Activated CD4-positive, alpha-beta memory T cell treated with anti-CD3 and anti-CD28 coated beads, Interleukin-2, amount 10 ng/mL, durations not matched to agents 7 days and 5 days (primary cell): Measurements from ENCODE around the gene SNRK. TPM values are rescaled to one million over a fixed set of nuclear protein-coding genes. Genes with fewer than 3 reads are reported as not detected.

ENCODE experiments used
- CTCF ChIA-PET: fragments of 350-600 bp; sonication (Branson Sonifier 250); formaldehyde crosslinking; loops from one replicate; lab custom pipeline; 2021; ENCODE audit warnings: antibody characterized with exemption, inconsistent platforms; lab: Charles Lee
- POLR2A ChIA-PET: fragments of 350-600 bp; sonication (Branson Sonifier 250); formaldehyde crosslinking; loops from one replicate; lab custom pipeline; 2021; ENCODE audit warnings: antibody characterized with exemption; lab: Charles Lee
- DNase-seq: peaks from one replicate; pipeline ENCODE4 v3.0.0-alpha.2; 2020
- H3K27ac Mint-ChIP-seq: one replicate; pipeline ENCODE4 v1.8.0; 2021; ENCODE audit warnings: mild to moderate bottlenecking, mixed read lengths
- H3K27me3 Mint-ChIP-seq: one replicate; pipeline ENCODE4 v1.8.0; 2021; ENCODE audit warnings: mixed read lengths
- H3K36me3 Mint-ChIP-seq: one replicate; pipeline ENCODE4 v1.8.0; 2021; ENCODE audit warnings: low read depth, mixed read lengths
- H3K4me1 Mint-ChIP-seq: one replicate; pipeline ENCODE4 v1.8.0; 2021; ENCODE audit warnings: mixed read lengths
- H3K4me3 Mint-ChIP-seq: one replicate; pipeline ENCODE4 v1.8.0; 2021; ENCODE audit warnings: mild to moderate bottlenecking, mixed read lengths
- H3K9me3 Mint-ChIP-seq: one replicate; pipeline ENCODE4 v1.8.0; 2021; ENCODE audit warnings: mixed read lengths
- total RNA-seq, 2 experiments: library from RNA; stranded (reverse); gene quantifications; one replicate each; pipeline ENCODE4 v1.2.3, GENCODE V29; 2021

The SNRK gene
- total RNA-seq, 2 experiments from 2014 or later: 71.0 to 73.1 TPM

DNA sequence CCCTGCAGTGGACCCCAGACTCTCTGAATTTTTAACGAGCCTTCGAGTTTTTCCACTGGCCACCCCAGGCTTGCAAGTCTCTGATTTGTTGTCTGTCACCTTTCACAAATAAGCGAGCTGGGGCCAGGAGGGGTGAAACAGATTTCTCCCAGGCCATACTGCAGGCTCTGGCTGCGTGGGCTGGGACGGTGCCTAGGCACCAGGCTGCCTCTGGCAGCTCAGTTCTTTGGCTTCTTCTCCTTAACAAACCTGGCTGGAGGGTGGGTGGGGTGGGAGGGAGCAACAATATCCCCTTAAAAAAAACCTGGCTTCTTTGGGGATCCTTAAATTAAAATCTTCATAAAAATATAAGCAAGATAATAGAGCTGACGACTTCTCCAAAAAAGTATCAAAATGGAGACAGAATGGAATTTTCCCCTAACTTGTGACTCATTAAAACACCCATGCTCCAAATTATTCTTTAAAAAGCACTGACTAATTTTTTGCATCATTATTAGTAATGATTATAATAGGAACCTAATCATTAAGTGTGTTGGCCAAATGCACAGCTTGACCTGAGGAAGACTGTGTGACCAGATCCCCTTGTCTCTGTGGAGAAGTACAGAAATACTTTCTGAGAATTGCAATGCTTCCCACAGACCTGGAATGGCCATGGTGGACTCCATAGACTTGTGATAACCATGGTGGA is 84.1 kb downstream of the SNRK start:
- Mint-ChIP-seq H3K27ac (no peak overlapping the region), H3K4me1 (peaks cover 4% of the 10 kb centered on the region), H3K4me3 (no peak overlapping the region), H3K9me3 (no peaks in the 10 kb centered on the region), H3K36me3 (no peaks in the 10 kb centered on the region), H3K27me3 (no peaks in the 10 kb centered on the region)
- ChIA-PET POLR2A (no interaction called here), CTCF (no interaction called here)
- no peak for DNase-seq

DNA sequence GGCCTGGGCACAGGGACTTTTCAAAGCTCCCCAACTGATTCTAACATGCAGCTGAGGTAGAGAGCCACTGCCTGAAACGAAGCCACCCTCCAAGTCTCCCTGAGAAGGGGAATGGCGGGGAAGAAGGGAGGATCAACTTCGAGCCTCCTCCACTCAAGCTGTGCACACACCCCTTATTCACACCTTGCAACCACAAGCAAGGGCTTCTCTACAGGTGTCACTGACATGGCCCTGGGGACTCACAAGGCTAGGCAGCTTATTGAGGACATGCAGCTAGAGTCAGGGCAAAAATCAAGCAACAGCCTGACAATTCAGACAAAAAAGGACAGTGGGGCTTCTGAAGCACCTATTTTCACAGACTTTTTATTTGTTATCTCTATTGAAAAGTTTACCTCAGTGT is 85.2 kb downstream of the SNRK start:
- ChIA-PET CTCF (no interaction called here), POLR2A (no interaction called here)
- DNase-seq: no peak
- no peak overlapping the region for H3K4me3 Mint-ChIP-seq
- no peaks in the 10 kb centered on the region for H3K27me3 Mint-ChIP-seq
- H3K4me1 Mint-ChIP-seq: peaks cover 4% of the 10 kb centered on the region
- no peak overlapping the region for H3K27ac Mint-ChIP-seq
- no peaks in the 10 kb centered on the region for H3K9me3 Mint-ChIP-seq
- H3K36me3 Mint-ChIP-seq: no peaks in the 10 kb centered on the region

DNA sequence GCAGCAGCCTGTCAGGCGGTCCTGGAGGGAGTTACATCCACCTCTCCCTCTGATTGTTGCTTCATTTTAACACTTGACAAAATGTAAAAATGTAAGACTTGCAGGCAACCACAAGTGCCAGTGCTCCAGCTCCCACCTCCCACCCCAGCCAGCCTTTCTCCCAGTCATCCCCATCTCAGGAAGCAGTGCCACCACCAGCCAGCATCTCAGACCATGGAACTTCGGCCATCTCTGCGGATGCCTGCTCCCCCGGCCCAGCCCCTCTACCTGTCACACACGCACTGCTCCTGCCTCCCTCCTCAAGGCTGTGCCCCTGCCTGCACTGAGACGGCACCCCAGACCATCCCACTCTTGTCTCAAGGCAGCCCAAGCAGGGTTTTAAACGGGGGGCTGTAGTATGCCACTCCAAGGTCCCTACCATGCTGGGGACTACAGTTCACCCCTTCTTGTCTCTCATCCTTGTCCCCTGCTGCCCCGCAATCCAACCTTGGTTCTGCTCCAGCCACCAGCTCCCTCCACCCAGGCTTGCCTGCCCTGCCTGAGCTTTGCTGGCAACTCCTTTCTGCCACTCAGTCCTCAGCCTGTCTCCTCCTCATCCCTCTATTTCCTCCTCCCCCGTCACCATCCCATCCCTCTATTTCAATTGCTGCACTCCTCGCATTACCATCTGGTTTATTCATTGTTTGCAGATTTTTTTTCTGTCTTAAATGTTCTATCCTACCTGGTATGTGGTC is 85.8 kb downstream of the SNRK start:
- DNase-seq: no peak
- Mint-ChIP-seq H3K4me1 (peaks cover 4% of the 10 kb centered on the region), H3K9me3 (no peaks in the 10 kb centered on the region), H3K4me3 (no peak overlapping the region), H3K27ac (no peak overlapping the region), H3K36me3 (no peaks in the 10 kb centered on the region), H3K27me3 (no peaks in the 10 kb centered on the region)
- ChIA-PET CTCF (interaction anchor here (1.5 kb wide), 1 partner anchor 148 kb away, joined by 4 read pairs; no protein-coding TSS in a partner anchor), POLR2A (no interaction called here)

DNA sequence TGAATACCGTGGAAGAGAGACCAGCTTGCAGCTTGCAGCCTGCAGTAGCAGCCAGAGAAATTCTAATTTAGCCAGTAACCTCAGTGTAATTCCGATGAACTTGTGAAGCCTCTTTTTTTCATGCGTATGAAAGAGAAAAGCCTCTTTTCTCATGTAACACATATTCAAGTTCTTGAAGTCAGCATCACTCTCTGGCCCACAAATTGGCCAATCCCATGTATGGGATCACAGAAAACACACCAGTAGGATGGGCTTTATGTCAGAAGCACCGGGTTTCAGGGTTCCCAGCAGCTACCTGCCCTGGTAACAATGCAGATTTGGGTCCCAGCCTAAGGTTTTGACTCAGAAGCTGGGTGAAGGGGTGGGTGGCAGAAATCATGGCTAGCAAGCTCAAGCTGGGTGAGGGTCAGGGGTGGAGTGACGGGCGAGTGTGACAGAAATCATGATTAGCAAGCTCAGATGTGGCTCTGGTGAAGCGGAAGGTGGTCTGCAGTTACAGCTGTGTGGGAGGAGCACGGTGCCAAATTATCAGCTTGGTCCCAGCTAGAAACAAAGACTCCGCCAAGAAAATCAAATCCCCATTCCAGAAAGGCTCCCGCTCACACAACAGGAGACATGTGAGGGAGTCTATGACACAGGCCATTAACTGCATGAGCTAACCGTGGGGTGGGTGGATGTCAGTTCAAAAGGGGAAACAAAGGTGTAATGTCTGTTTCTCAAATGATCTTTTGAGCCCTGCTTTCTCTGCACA is 86.6 kb downstream of the SNRK start:
- no peaks in the 10 kb centered on the region for H3K36me3 Mint-ChIP-seq
- POLR2A ChIA-PET: no interaction called here
- CTCF ChIA-PET: interaction anchor here (1.5 kb wide), 1 partner anchor 149 kb away, joined by 4 read pairs; no protein-coding TSS in a partner anchor

DNA sequence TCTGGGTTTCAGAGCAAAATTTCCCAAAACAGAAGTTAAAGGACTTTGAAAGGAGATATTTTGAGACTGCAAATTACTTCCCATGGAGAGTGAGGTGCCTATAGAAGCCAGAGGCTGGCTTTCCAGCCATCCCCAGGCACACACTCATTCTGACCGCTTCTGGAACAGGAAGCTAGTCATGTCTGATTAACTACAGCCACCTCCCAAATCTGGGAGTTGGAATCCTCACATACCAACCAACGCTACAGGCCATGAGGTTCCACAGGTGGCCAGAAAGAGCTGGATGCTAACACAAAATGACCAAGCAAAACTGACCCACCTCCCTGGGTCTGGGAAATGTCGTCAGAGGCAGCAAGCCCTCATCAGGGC is 87.2 kb downstream of the SNRK start:
- Mint-ChIP-seq H3K4me3 (no peak overlapping the region), H3K36me3 (no peaks in the 10 kb centered on the region), H3K4me1 (peaks cover 14% of the 10 kb centered on the region), H3K9me3 (no peaks in the 10 kb centered on the region), H3K27ac (no peak overlapping the region), H3K27me3 (no peaks in the 10 kb centered on the region)
- ChIA-PET CTCF (interaction anchor here (1.5 kb wide), 1 partner anchor 150 kb away, joined by 4 read pairs; no protein-coding TSS in a partner anchor), POLR2A (no interaction called here)
- no peak for DNase-seq

More for the DNA sequence above, 86.6 kb downstream of the SNRK start:
- Mint-ChIP-seq H3K9me3 (no peaks in the 10 kb centered on the region), H3K4me1 (peaks cover 11% of the 10 kb centered on the region), H3K27ac (no peak overlapping the region), H3K4me3 (no peak overlapping the region), H3K27me3 (no peaks in the 10 kb centered on the region)
- no peak for DNase-seq

DNA sequence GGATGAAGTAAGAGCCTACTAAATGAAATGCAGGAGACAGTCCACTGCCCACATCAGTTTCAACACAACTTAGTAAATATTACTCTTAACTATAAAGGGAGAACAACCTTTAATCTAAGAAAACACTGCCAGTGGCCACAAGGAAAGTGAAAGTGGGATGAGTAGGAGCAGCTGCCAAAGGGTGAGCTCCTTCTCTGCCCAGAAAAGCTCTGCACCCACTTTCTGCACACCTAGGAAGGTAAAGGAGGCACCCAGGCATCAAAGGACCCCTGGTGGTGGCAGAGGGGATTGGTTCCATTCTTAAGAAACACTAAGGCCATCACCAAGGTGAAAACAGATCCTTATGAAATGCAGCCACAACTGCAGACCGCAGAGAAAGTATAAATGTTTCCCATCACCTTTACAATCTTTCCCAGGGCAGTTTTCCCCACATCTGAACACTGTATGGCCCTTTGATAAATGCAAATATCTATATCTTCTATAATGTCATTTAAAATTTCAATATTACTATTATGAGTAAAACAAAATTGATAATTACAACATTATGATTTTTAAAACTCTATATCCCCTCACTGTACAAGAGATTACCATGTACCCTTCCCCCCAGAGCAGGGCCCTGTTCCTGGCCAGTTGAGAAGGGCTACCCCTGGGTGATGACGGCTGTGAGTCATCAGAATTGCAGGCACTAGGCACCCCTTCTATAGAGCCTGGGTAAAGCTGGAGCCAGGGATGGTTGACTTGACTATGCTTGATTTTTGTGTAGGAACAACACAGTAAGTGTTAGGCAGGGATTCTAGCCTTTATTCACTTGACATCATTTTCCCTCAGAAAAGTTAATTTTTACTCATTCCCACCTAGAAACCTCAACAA is 92.0 kb downstream of the SNRK start:
- DNase-seq: peak; percentile 75
- H3K27me3 Mint-ChIP-seq: no peaks in the 10 kb centered on the region
- no peak overlapping the region for H3K27ac Mint-ChIP-seq
- peaks cover 12% of the 10 kb centered on the region for H3K4me1 Mint-ChIP-seq
- peaks cover 6% of the 10 kb centered on the region for H3K36me3 Mint-ChIP-seq
- peaks cover 3% of the 10 kb centered on the region for H3K9me3 Mint-ChIP-seq
- no peak overlapping the region for H3K4me3 Mint-ChIP-seq
- ChIA-PET CTCF (interaction anchor here (0.6 to 4.5 kb wide), 16 partner anchors 11 to 416 kb away, joined by 3 to 49 read pairs (median 4); no protein-coding TSS in a partner anchor), POLR2A (interaction anchor here (0.6 to 1.0 kb wide), 5 partner anchors 11 to 217 kb away, joined by 3 to 5 read pairs (median 4); partner anchors contain the start of gene SNRK)

DNA sequence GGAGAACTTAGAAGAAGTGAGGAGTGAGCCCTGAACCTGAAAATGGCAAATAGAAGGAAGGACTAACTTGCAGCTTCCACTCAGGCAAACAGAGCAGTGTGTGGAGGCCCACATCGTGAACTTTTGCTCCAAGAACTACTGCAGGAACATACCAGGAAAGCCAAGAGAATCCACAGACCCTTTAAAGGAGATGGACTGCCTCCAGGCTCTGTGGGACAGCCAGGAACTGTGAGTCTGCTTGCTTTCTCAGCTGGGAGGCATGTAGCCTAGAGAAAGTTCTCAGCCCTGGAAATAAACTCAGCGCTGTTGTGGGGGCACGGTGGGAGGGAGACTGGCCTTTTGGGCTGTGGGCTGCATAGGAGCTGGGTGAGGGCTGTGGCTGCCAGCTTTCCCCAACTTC is 93.0 kb downstream of the SNRK start:
- POLR2A ChIA-PET: interaction anchor here (1.2 kb wide), 1 partner anchor 217 kb away, joined by 5 read pairs; no protein-coding TSS in a partner anchor
- Mint-ChIP-seq H3K9me3 (peaks cover 3% of the 10 kb centered on the region), H3K4me3 (no peak overlapping the region), H3K36me3 (peaks cover 6% of the 10 kb centered on the region), H3K4me1 (peaks cover 12% of the 10 kb centered on the region), H3K27me3 (no peaks in the 10 kb centered on the region), H3K27ac (no peak overlapping the region)
- DNase-seq: no peak
- CTCF ChIA-PET: interaction anchor here (1.1 to 4.5 kb wide), 6 partner anchors 10 to 418 kb away, joined by 3 to 49 read pairs (median 4); no protein-coding TSS in a partner anchor

DNA sequence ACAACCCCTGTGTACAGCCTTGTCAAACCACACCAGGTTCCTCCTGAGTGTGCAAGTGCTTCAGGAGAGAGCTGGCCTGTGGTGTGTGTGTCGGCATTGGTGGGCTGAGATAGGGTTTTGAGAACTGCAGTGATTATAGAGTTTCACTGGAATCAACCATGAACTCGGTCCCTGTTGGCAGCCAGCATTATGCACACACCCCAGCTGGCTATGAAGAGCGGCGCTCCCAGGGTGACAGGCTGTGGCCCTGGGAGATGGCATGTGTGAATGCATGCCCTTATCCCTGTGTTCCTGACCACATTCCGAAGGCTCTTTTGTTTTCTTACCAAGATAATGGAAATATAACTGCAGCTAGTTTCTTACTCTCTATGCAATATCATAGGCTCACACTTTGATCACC is 101.8 kb downstream of the SNRK start:
- Mint-ChIP-seq H3K27me3 (peaks cover 2% of the 10 kb centered on the region), H3K4me1 (peaks cover 45% of the 10 kb centered on the region), H3K36me3 (peaks cover 5% of the 10 kb centered on the region), H3K27ac (peak overlapping the region; percentile 94), H3K4me3 (no peak overlapping the region), H3K9me3 (peaks cover 4% of the 10 kb centered on the region)
- no peak for DNase-seq
- CTCF ChIA-PET: interaction anchor here (1.5 to 1.8 kb wide), 4 partner anchors 10 to 227 kb away, joined by 3 to 12 read pairs (median 8); no protein-coding TSS in a partner anchor
- POLR2A ChIA-PET: interaction anchor here (2.4 kb wide), 1 partner anchor 41 kb away, joined by 21 read pairs; no protein-coding TSS in a partner anchor

DNA sequence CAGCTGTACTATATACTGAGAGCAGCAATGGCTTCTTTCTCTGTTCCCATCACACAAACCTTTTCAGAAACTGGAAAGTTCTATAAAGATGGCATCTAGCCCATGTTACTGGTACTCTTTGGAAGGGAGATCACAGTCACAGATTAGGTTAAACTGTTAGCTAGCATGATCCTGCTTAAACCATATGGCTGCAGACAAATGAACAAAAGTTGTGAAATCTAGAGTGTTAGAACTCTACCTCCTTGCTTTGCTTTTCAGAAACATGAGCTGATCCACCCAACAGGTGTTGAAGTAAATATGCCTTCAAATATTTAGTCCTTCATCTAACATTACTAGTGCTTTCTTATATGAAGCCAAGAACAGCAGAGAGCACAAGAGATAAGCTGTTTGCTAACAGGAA is 102.6 kb downstream of the SNRK start:
- peaks cover 2% of the 10 kb centered on the region for H3K27me3 Mint-ChIP-seq
- H3K4me1 Mint-ChIP-seq: peaks cover 45% of the 10 kb centered on the region
- H3K9me3 Mint-ChIP-seq: peaks cover 8% of the 10 kb centered on the region
- no peak for DNase-seq
- CTCF ChIA-PET: interaction anchor here (0.5 to 1.8 kb wide), 13 partner anchors 9 to 645 kb away, joined by 3 to 12 read pairs (median 3); no protein-coding TSS in a partner anchor
- H3K36me3 Mint-ChIP-seq: peaks cover 10% of the 10 kb centered on the region
- POLR2A ChIA-PET: interaction anchor here (0.7 to 2.4 kb wide), 16 partner anchors 21 to 228 kb away, joined by 3 to 21 read pairs (median 4); partner anchors contain the start of gene SNRK
- no peak overlapping the region for H3K4me3 Mint-ChIP-seq
- H3K27ac Mint-ChIP-seq: peak overlapping the region; percentile 94

DNA sequence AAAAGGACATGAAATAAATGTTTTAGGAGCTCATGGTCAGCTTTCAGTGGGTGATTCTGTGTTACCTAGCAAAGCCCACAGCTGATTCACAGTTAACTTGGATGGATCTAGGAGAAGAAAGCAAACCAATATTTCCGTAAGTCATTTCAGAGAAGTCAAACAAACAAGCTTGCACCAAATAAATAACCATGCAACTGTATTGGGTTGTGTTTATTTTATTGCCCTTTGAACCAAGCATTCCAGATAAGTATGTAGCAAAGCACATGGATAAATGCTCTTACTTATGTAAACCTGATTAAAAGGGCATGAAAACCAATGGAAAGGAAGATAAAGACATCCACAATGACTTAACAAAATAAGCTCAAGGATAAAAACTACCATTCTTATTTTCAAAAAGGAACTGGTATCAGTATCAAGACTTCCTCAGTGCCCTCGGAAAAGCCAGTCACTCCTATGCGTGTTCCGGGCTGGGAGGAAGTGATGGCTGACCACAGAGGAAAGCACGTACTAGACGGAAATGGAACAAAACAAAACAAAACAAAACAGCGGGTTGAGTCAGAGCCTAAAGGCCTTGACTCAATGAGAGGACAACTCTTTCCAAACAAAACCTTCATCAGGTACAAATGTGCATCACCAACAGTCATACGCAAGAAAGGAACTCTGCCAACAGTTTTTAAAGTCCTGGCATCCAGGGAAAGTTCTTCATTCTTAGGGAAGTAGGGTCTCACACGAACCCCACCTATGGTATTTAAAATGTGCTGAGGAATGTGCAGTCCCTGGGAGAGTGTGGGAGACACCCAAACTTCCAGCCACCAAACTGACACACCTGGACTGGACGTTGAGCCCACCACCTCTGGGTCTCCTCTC is 103.3 kb downstream of the SNRK start:
- DNase-seq: peak; percentile 85
- peak overlapping the region; percentile 26 for H3K4me3 Mint-ChIP-seq
- peaks cover 8% of the 10 kb centered on the region for H3K9me3 Mint-ChIP-seq
- peak overlapping the region; percentile 94 for H3K27ac Mint-ChIP-seq
- ChIA-PET POLR2A (interaction anchor here (0.7 to 2.4 kb wide), 17 partner anchors 12 to 229 kb away, joined by 3 to 21 read pairs (median 4); partner anchors contain the start of gene SNRK), CTCF (interaction anchor here (0.9 to 1.8 kb wide), 12 partner anchors 10 to 229 kb away, joined by 3 to 12 read pairs (median 4); no protein-coding TSS in a partner anchor)
- peaks cover 10% of the 10 kb centered on the region for H3K36me3 Mint-ChIP-seq
- peaks cover under 1% of the 10 kb centered on the region for H3K27me3 Mint-ChIP-seq
- H3K4me1 Mint-ChIP-seq: peaks cover 45% of the 10 kb centered on the region

DNA sequence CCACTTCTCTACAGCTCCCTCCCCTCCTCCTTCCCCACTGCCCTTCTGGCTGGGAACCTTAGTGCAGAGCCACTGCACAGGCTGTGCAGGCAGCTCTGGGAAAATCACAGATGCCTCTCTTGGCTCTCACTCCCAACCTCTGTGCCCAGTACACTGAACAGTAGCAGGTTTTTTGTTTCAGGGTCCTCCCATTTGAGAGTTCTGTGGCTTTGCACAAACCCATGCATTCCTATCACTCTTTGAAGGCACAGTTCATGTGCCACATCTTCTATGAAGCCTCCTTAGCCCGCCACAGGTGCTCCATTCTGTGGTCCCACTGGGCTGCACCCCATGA is 103.9 kb downstream of the SNRK start:
- peaks cover 10% of the 10 kb centered on the region for H3K36me3 Mint-ChIP-seq

More for the DNA sequence above, 103.9 kb downstream of the SNRK start:
- peak overlapping the region; percentile 94 for H3K27ac Mint-ChIP-seq
- DNase-seq: no peak
- H3K9me3 Mint-ChIP-seq: peaks cover 6% of the 10 kb centered on the region
- H3K27me3 Mint-ChIP-seq: no peaks in the 10 kb centered on the region
- ChIA-PET CTCF (interaction anchor here (1.1 to 1.5 kb wide), 3 partner anchors 13 to 88 kb away, joined by 3 to 6 read pairs (median 3); no protein-coding TSS in a partner anchor), POLR2A (interaction anchor here (1.1 to 2.4 kb wide), 5 partner anchors 12 to 104 kb away, joined by 3 to 21 read pairs (median 7); partner anchors contain the start of gene SNRK)
- peaks cover 44% of the 10 kb centered on the region for H3K4me1 Mint-ChIP-seq
- H3K4me3 Mint-ChIP-seq: no peak overlapping the region
